OCI-LY7 (cell line): Measurements from ENCODE around the gene FIBP.

Source experiments
- EZH2phosphoT487 ChIP-seq: fragments of 200-600 bp; sonication (generic); IDR thresholded peaks from 2 replicates; pipeline ENCODE4 v1.6.1; 2018; ENCODE audit warnings: low read depth, borderline replicate concordance, mild to moderate bottlenecking, mixed run types, antibody characterized with exemption, low read length, moderate library complexity, mixed read lengths
- TF ChIP-seq, protein P1 (sequence below): fragments of 200-600 bp; sonication (generic); conservative IDR thresholded peaks from 2 replicates; pipeline ENCODE4 v1.5.1; 2014; ENCODE audit warnings: mild to moderate bottlenecking, antibody characterized with exemption, low read length, moderate library complexity, mixed read lengths

DNA sequence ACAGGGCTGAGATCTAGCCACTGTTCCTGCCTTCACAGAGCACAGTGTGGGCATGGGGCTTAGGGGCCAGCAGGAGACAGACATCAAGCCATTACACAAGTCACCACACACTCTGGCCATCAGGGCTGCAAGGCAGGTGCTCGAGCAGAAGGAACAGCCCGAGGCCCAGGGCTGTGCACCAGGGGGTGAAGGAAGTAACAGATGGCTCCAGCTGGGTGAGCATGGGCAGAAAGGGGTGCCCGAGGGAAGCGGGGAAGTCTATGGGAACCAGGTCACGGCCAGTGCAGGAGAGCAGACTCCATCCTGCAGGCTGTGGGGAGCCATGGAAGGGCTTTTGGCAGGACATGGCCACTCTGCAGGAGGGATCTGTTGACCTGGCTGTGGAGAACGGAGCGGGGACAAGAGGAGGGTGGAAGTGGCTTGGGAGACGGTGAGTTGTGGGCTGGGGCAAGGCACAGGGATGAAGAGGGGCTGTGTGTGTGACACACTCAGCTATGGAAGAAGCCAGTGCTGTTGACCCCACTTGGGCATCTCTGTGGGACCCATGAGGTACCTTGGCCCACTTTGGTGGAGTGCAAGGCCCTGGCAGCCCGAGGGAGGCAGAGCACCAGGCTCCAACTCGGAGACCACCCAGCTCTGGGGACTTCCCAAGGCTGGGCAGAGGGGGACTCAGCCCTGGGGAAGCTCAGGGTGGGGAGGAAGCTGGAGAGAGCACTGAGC, 27.0 kb upstream of the FIBP start:
- TF ChIP-seq, protein P1, sequence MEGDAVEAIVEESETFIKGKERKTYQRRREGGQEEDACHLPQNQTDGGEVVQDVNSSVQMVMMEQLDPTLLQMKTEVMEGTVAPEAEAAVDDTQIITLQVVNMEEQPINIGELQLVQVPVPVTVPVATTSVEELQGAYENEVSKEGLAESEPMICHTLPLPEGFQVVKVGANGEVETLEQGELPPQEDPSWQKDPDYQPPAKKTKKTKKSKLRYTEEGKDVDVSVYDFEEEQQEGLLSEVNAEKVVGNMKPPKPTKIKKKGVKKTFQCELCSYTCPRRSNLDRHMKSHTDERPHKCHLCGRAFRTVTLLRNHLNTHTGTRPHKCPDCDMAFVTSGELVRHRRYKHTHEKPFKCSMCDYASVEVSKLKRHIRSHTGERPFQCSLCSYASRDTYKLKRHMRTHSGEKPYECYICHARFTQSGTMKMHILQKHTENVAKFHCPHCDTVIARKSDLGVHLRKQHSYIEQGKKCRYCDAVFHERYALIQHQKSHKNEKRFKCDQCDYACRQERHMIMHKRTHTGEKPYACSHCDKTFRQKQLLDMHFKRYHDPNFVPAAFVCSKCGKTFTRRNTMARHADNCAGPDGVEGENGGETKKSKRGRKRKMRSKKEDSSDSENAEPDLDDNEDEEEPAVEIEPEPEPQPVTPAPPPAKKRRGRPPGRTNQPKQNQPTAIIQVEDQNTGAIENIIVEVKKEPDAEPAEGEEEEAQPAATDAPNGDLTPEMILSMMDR, result no peak
- TF ChIP-seq EZH2phosphoT487, result no peak
